ENCODE data around the gene FCN1.

The FCN1 gene

DNA sequence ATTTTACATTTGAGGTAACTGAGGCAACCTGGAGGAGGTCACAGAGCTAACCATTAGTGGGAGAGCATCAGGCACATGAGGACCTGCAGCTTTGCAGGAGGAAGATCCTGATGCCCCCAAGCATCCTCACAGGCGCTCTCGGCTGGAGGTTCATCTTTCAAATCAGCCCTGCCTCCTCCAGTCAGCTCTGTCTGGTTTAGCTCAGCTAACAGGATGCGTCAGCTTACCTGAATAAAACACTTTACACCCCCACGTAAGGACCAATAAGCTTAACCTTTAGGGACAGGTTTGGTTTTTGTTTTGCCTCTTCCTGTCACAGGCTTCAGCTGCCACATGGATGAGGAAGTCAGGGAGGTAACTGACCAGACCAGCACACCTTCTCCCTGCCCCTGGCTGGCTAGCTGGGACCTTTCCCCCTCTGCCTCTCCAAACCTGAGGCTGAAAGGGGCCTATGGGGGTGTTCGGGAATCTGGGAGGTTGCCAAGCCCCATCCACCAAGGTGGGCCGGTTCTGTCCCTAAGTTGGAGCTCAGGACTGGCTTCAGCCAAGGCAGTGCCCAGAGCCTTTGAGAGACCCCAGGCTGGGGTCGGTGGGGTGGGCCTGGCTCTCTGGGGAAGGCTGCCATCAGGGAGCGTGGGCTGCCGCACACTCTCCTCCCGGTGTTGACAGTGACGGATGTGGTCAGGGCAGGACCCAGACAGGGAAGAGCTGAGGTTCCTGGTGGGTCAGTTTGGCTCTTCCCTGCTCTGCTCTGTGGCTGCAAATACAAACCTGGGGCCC, 20.0 kb upstream of the FCN1 start:
- no peak for DNase-seq (ENCODE audit: low read depth in 4 of 4, low spot score in 1 of 4)

DNA sequence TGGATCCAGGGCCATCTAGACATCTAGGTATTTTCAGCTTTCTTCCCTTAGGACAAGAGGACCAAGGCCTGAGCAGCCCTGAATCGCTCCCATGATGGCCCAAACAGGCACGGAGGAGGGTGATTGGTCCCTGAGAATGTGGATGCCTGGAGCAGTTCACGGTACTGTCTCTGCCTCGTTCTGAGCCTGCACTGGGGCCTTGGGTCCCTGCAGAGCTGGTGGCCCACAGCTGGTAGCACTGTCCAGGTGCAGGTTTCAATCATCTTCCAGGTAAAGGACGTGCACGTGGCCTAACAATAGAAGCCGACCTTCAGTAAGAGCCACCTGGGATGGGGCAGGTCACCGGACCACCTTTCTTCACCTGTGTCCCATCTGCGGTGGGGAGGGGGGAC, 19.4 kb upstream of the FCN1 start:
- no peak for DNase-seq (ENCODE audit: low read depth in 4 of 4, low spot score in 1 of 4)

DNA sequence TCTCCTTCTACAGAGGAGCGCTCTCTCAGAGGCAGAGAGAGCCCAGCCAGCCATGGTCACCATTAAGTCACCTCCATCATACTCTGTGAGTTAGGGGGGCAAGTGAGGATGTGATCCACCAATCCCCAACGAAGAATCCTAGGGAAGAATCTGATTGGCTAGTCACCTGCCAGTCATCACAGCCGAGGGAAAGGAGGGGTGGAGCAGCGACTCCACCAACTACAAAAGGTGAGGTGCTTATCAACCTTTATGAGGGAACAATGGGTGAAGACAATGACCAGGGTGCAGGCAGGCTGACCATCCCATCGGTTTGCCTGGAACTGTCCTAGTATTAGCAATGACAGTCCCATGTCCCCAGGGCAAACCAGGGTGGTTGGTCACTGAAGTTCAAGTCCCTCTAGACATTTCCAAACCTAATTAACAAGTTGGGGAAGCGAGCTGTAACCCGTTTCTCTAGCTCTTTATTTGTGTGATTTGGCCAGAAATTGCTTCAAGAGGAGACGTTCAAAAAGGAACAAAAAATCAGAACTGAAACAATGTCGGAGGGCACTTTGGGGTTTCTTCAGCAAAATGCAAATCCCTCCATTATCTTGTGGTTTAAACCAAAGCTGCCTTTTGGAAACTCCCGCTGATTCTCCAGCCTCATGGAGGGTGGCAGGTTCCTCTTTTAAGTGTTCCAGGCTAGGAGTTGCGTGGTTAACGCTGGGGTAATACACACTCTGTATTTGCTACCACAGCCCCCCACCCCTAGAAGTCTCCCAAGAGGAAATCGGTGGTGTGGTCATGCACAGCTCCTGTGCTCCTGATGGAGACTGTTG, 18.8 kb upstream of the FCN1 start:
- no peak for DNase-seq (ENCODE audit: low read depth in 4 of 4, low spot score in 1 of 4)

DNA sequence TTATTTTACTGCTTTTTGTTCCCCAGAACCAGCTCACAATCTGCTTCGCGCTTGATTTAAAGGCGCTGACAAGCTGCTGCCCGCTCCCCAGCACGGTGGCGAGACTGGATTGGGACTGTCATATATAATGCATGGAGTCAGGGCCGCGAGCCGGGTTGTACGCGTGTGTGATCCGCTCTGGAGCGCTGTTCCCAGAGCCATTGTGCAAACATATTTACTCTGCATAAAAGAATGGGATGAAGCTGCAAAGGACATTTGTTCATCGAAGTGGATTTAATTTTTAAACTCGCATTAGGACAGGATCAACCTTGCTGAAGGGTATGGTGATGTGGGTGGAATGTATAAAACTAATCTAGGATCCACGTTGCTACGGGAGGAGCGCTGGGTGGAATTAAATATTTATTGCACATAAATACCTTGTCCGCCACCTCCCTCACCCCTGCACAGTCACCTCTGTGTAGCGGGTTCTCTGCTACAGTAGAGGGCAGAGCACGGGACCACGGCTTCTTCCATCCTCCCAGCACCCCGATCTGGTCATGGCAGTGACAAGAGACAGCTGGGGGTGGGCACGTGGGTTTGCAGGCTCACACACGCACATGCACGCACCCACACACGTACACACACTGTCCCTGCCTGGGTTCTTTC, 18.1 kb upstream of the FCN1 start:
- no peak for DNase-seq (ENCODE audit: low read depth in 4 of 4, low spot score in 1 of 4)

DNA sequence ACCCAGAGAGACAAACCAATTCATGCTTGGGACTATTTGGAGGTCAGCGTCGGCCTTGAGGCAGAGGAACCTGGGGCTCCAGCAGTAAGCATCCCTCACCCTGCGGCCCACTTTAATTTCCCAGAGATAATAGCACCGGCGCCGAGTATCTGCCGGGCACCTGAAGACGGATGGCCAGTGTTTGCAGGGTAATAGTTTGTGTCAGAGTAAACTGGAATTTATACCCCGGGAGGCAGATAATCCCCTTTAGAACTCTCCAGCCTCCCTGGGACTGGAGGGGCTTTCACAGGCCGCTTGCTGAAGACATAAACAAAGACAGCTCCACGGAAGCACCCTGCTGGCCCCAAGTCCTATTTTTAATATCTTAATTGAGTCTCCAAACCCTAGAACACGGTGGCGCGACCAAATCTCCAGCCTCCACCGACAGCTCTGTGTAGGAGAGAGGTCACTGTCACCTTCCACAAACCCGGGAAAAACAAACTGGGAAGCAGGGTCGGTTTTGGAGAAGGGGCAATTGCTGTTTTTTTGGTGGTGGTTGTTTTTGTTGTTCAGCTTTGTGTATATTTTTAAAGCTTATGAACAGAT, 17.4 kb upstream of the FCN1 start:
- no peak for DNase-seq (ENCODE audit: low read depth in 4 of 4, low spot score in 1 of 4)

GRCh38 chr9:134933076-134933659, 15.5 kb upstream of the FCN1 start:
- DNase-seq (ENCODE audit: low read depth in 4 of 4, low spot score in 1 of 4) = no peak

- DNase-seq (ENCODE audit: low read depth in 4 of 4, low spot score in 1 of 4) = no peak
These were observed 14.9 kb upstream of the FCN1 start for GRCh38 chr9:134932606-134933005.

DNA sequence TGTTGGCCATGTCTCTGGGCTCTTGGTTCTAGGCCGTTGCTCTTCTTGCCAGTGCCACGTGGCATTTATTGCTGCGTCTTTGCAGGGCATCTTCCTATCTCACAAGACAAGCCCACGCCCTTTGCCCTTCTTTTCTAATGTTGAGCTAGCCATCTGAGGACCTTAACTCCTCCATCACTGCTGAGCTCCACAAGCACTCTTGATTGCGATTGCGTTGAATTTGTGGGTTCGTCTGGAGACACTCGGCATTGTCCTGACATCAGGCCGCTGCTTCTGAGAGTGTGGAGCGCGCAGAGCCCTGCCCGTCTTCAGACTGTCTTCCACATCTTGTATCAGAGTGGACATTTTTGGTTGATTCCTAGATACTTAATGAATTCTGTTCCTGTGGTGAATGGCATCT, 14.5 kb upstream of the FCN1 start:
- DNase-seq (ENCODE audit: low read depth in 4 of 4, low spot score in 1 of 4) = no peak

- no peak for DNase-seq (ENCODE audit: low read depth in 4 of 4, low spot score in 1 of 4)
These were observed 12.7 kb upstream of the FCN1 start for GRCh38 chr9:134930398-134930797.

DNA sequence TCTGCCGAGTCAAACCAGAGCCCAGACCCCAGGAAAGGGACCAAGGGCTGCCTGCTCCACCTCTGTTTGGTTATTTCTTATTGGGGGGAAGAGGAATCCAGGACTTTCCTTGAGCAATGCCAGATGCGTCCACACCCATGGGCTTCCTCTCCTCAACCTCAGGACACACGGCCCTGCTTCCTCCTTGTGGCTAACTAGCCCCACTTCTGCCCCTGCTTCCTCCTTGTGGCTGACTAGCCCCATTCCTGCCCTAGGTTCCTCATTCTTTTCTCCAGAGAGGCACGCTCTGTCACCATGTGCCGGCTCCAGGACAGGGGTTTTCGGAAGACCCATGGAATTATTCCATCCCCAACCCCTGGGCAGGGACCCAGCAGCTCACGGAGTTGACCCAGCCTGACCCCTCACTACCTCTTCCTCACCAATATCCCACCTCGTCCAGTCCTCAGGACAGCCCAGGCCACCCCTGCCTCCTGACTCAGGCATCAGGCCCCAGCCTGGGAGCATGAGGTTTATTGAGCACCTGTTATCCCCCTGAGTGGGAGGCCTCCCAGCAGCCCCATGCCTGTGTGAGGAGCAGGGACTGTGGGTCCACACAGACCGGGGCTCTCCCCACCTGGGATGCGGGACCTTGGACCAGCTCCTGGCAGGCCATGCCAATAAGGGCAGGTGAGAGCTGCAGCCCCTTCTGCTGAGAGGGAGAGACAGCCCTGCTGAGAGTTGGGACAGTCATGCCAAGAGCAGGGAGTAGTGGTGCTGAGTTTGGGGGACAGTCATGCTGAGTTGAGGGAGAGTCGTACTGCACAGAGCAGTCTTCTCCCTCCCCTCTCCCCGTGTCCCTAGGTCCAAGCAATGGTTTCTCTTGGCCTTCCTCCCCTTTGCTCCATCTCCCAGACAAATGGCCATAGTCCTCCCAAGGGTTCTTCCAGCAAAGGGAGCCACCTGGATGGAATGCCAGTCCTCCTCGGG, 11.8 kb upstream of the FCN1 start:
- no peak for DNase-seq (ENCODE audit: low read depth in 4 of 4, low spot score in 1 of 4)

DNA sequence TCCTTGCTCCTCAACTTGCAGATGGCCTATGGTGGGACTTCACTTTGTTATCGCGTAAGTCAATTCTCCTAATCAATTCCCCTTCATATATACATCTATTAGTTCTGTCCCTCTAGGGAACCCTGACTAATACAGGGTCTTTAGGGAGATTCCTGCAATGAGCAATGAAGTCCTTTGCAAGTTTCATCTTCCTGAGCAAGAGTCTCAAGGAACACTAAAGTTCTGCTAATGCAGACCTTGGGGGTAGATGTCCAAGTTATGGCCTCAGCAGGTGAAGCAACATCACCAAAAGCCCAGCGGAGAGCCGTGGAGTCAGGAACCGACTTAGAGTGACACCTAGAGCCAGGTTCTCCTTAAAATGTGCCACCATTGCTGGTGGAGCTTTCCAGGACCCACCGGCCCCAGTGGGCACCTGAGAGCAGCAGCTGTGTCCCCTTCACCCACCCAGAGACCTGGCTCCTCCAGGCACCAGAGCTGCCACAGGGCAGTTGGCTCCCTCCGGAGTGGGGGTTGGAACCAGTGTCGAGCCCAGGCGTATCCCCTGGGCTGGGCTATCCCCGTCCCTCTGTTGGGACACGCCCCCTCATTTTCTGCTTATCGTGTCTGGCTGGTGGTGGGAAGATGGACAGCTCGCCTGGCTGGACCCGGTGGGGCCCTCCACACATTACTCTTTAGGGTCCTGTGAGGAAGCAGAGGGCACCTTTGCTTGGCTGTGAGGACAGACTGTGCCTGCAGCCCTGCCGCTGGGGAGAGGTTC, 10.9 kb upstream of the FCN1 start:
- no peak for DNase-seq (ENCODE audit: low read depth in 4 of 4, low spot score in 1 of 4)

DNA sequence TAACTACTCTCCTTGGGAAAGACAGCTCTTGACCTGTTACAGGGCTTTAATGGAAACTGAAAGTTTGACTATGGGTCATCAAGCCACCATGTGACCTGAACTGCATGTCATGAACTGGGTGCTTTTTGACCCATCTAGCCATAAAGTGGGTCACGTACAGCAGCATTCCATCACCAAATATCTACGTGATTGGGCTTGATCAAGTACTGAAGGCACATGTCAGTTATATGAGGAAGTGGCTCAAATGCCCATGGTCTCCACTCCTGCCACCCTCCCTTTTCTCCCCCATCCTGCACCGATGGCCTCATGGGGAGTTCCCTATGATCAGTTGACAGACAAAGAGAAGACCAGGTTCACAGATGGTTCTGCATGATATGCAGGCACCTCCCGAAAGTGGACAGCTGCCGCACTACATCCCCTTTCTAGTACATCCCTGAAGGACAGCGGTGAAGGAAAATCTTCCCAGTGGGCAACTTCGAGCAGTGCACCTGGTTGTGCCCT, 7.3 kb upstream of the FCN1 start:
- no peak for DNase-seq (ENCODE audit: low read depth in 4 of 4, low spot score in 1 of 4)

- DNase-seq (ENCODE audit: low read depth in 4 of 4, low spot score in 1 of 4) = no peak
These were observed 5.8 kb upstream of the FCN1 start for GRCh38 chr9:134923466-134923865.

GRCh38 chr9:134922932-134923240, 5.2 kb upstream of the FCN1 start:
- DNase-seq (ENCODE audit: low read depth in 4 of 4, low spot score in 1 of 4) = no peak

- DNase-seq (ENCODE audit: low read depth in 4 of 4, low spot score in 1 of 4) = no peak
These were observed 4.6 kb upstream of the FCN1 start for GRCh38 chr9:134922066-134922931.

- DNase-seq (ENCODE audit: low read depth in 4 of 4, low spot score in 1 of 4) = no peak
These were observed 1.6 kb upstream of the FCN1 start for GRCh38 chr9:134919303-134919702.

- DNase-seq (ENCODE audit: low read depth in 4 of 4, low spot score in 1 of 4) = no peak
These were observed 934 bp upstream of the FCN1 start for GRCh38 chr9:134918646-134919045.

GRCh38 chr9:134916161-134916665, 1.5 kb downstream of the FCN1 start:
- no peak for DNase-seq (ENCODE audit: low read depth in 4 of 4, low spot score in 1 of 4)

All from stimulated activated CD4-positive, alpha-beta T cell treated with anti-CD3 and anti-CD28 coated beads, Interleukin-1b, Interleukin-23, amount 100 ng/mL, for 24 hours (primary cell).